HEK293 (cell line): Measurements from ENCODE around the gene MPZL1.

Experiments
- CTCF ChIA-PET: fragments of 350-600 bp; formaldehyde crosslinking; extraction: SDS; loops from one replicate; lab custom pipeline; 2021; ENCODE audit warnings: antibody characterized with exemption; lab: Yijun Ruan, JAX
- POLR2A ChIA-PET: fragments of 300-600 bp; formaldehyde crosslinking; extraction: SDS; loops from one replicate; lab custom pipeline; 2020; ENCODE audit warnings: antibody characterized with exemption, inconsistent platforms; lab: Yijun Ruan, JAX
- H3K27ac ChIP-seq: fragments of 200-500 bp; sonication (Bioruptor generic); 2 replicates; pipeline ENCODE4 v1.5.1; 2014; ENCODE audit warnings: low read depth, low read length, control low read depth, inconsistent platforms; ENCODE audit errors: extremely low read depth
- H3K36me3 ChIP-seq, 2 experiments: fragments of 200-500 bp in 1 of 2; sonication (Bioruptor generic) in 1 of 2; 1 replicate in 1 of 2; 2 replicates in 1 of 2; pipeline ENCODE4 v1.5.1; 2014 to 2017; ENCODE audit warnings: inconsistent platforms in 2 of 2, low read length in 2 of 2; ENCODE audit not compliant: control insufficient read depth in 2 of 2, insufficient read depth in 1 of 2
- H3K4me1 ChIP-seq: fragments of 200-500 bp; sonication (Bioruptor generic); 2 replicates; pipeline ENCODE4 v1.5.1; 2014; ENCODE audit warnings: mild to moderate bottlenecking, low read length, inconsistent platforms; ENCODE audit not compliant: control insufficient read depth, insufficient read depth
- H3K4me3 ChIP-seq: 2 replicates; pipeline ENCODE4 v1.5.1; 2011; ENCODE audit warnings: low read depth, mild to moderate bottlenecking, control low read depth, low read length, moderate library complexity
- H3K9me3 ChIP-seq: fragments of 200-500 bp; sonication (Bioruptor generic); 2 replicates; pipeline ENCODE4 v1.5.1; 2014; ENCODE audit warnings: low read depth, low read length, inconsistent platforms; ENCODE audit not compliant: control insufficient read depth, insufficient read depth
- FEZF1 ChIP-seq: fragments of 450-650 bp; formaldehyde crosslinking; IDR thresholded peaks from 2 replicates; pipeline ENCODE4 v1.5.1; 2016; ENCODE audit warnings: missing biosample characterization, missing genetic modification characterization
- MZF1 ChIP-seq: fragments of 450-650 bp; formaldehyde crosslinking; IDR thresholded peaks from 2 replicates; pipeline ENCODE4 v1.5.1; 2017; ENCODE audit warnings: missing biosample characterization, missing genetic modification characterization, borderline replicate concordance
- OSR2 ChIP-seq: fragments of 450-650 bp; formaldehyde crosslinking; IDR thresholded peaks from 2 replicates; pipeline ENCODE4 v1.5.1; 2016; ENCODE audit warnings: missing biosample characterization, missing genetic modification characterization
- SCRT1 ChIP-seq: fragments of 450-650 bp; formaldehyde crosslinking; IDR thresholded peaks from 2 replicates; pipeline ENCODE4 v1.5.1; 2016; ENCODE audit warnings: missing biosample characterization, missing genetic modification characterization, borderline replicate concordance
- ZBTB17 ChIP-seq: fragments of 450-650 bp; formaldehyde crosslinking; IDR thresholded peaks from 2 replicates; pipeline ENCODE4 v1.5.1; 2016; ENCODE audit warnings: missing biosample characterization, missing genetic modification characterization
- ZFHX2 ChIP-seq: fragments of 450-650 bp; formaldehyde crosslinking; conservative IDR thresholded peaks from 2 replicates; pipeline ENCODE4 v1.5.1; 2016; ENCODE audit warnings: missing biosample characterization, missing genetic modification characterization
- ZFP3 ChIP-seq: fragments of 450-650 bp; formaldehyde crosslinking; IDR thresholded peaks from 2 replicates; pipeline ENCODE4 v1.5.1; 2016; ENCODE audit warnings: low read depth, missing biosample characterization, missing genetic modification characterization
- ZNF157 ChIP-seq: fragments of 450-650 bp; formaldehyde crosslinking; IDR thresholded peaks from 2 replicates; pipeline ENCODE4 v1.5.1; 2016; ENCODE audit warnings: missing biosample characterization, missing genetic modification characterization
- ZNF202 ChIP-seq: fragments of 450-650 bp; formaldehyde crosslinking; IDR thresholded peaks from 2 replicates; pipeline ENCODE4 v1.5.1; 2016; ENCODE audit warnings: missing biosample characterization, missing genetic modification characterization, borderline replicate concordance
- ZNF324 ChIP-seq: fragments of 450-650 bp; formaldehyde crosslinking; IDR thresholded peaks from 2 replicates; pipeline ENCODE4 v1.5.1; 2016; ENCODE audit warnings: missing biosample characterization, missing genetic modification characterization
- ZNF394 ChIP-seq: fragments of 450-650 bp; formaldehyde crosslinking; IDR thresholded peaks from 2 replicates; pipeline ENCODE4 v1.5.1; 2016; ENCODE audit warnings: missing biosample characterization, missing genetic modification characterization, mild to moderate bottlenecking, moderate library complexity, borderline replicate concordance
- ZNF449 ChIP-seq: fragments of 450-650 bp; formaldehyde crosslinking; IDR thresholded peaks from 2 replicates; pipeline ENCODE4 v1.5.1; 2017; ENCODE audit warnings: missing biosample characterization, mild to moderate bottlenecking, missing genetic modification characterization, moderate library complexity
- ZNF473 ChIP-seq: fragments of 450-650 bp; formaldehyde crosslinking; IDR thresholded peaks from 2 replicates; pipeline ENCODE4 v1.5.1; 2017; ENCODE audit warnings: missing biosample characterization, missing genetic modification characterization
- ZNF549 ChIP-seq: fragments of 450-650 bp; IDR thresholded peaks from 2 replicates; pipeline ENCODE4 v1.5.1; 2018; ENCODE audit warnings: missing biosample characterization, missing genetic modification characterization, mild to moderate bottlenecking, inconsistent platforms, moderate library complexity
- ZNF600 ChIP-seq: fragments of 450-650 bp; formaldehyde crosslinking; IDR thresholded peaks from 2 replicates; pipeline ENCODE4 v1.5.1; 2016; ENCODE audit warnings: missing biosample characterization, missing genetic modification characterization
- ZNF623 ChIP-seq: fragments of 450-650 bp; formaldehyde crosslinking; IDR thresholded peaks from 2 replicates; pipeline ENCODE4 v1.5.1; 2016; ENCODE audit warnings: missing biosample characterization, missing genetic modification characterization
- ZNF707 ChIP-seq: fragments of 450-650 bp; formaldehyde crosslinking; IDR thresholded peaks from 2 replicates; pipeline ENCODE4 v1.5.1; 2016; ENCODE audit warnings: missing biosample characterization, missing genetic modification characterization
- ZSCAN5A ChIP-seq: fragments of 450-650 bp; formaldehyde crosslinking; IDR thresholded peaks from 2 replicates; pipeline ENCODE4 v1.5.1; 2016; ENCODE audit warnings: missing biosample characterization, missing genetic modification characterization
- ZXDB ChIP-seq: fragments of 450-650 bp; formaldehyde crosslinking; IDR thresholded peaks from 2 replicates; pipeline ENCODE4 v1.5.1; 2016; ENCODE audit warnings: missing biosample characterization, missing genetic modification characterization
- TF ChIP-seq, protein P1 (sequence below): fragments of 450-650 bp; formaldehyde crosslinking; IDR thresholded peaks from 2 replicates; pipeline ENCODE4 v1.5.1; 2016; ENCODE audit warnings: missing biosample characterization, missing genetic modification characterization
- TF ChIP-seq, protein P2 (sequence below): fragments of 450-650 bp; formaldehyde crosslinking; IDR thresholded peaks from 2 replicates; pipeline ENCODE4 v1.5.1; 2017; ENCODE audit warnings: missing biosample characterization, missing genetic modification characterization

MPZL1 gene

DNA sequence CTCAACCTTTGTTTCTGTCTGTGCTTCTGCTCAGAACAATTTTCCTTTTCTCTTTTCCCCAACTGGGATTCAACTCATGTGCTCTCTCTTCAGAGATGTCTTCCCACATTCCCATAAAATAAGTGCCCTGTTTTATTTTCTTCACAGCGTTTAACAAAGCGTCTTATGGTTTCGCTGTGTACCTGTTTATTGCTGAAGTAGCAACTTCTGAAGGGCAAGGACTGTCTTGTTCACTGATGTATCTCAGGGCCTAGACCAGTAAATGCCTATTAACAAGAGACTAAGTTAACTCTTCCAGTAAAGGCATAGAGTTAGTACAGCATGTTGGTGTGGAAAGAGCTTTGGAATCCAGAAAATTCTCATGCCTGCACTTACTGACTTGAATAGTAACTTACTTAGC lies 42.9 kb upstream of the MPZL1 start:
- no peak overlapping the region for H3K27ac ChIP-seq
- POLR2A ChIA-PET, result no interaction called here
- no peak overlapping the region for H3K4me3 ChIP-seq
- no peaks in the 10 kb centered on the region for H3K36me3 ChIP-seq
- no peak for TF ChIP-seq ZFHX2
- TF ChIP-seq ZNF157 (tag by site-specific recombination), result no peak
- TF ChIP-seq, protein P1, sequence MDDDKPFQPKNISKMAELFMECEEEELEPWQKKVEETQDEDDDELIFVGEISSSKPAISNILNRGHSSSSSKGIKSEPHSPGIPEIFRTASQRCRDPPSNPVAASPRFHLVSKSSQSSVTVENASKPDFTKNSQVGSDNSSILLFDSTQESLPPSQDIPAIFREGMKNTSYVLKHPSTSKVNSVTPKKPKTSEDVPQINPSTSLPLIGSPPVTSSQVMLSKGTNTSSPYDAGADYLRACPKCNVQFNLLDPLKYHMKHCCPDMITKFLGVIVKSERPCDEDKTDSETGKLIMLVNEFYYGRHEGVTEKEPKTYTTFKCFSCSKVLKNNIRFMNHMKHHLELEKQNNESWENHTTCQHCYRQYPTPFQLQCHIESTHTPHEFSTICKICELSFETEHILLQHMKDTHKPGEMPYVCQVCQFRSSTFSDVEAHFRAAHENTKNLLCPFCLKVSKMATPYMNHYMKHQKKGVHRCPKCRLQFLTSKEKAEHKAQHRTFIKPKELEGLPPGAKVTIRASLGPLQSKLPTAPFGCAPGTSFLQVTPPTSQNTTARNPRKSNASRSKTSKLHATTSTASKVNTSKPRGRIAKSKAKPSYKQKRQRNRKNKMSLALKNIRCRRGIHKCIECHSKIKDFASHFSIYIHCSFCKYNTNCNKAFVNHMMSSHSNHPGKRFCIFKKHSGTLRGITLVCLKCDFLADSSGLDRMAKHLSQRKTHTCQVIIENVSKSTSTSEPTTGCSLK (tag by site-specific recombination), result no peak
- no peak for TF ChIP-seq ZFP3
- TF ChIP-seq FEZF1 (tag by site-specific recombination), result no peak
- no peaks in the 10 kb centered on the region for H3K9me3 ChIP-seq
- 0 out of 2 replicates have a peak, but pooled peaks cover 3% of the 10 kb centered on the region for H3K4me1 ChIP-seq
- CTCF ChIA-PET, result interaction anchor here (1.8 kb wide), 1 partner anchor 9 kb away, joined by 10 read pairs; no protein-coding TSS in a partner anchor

DNA sequence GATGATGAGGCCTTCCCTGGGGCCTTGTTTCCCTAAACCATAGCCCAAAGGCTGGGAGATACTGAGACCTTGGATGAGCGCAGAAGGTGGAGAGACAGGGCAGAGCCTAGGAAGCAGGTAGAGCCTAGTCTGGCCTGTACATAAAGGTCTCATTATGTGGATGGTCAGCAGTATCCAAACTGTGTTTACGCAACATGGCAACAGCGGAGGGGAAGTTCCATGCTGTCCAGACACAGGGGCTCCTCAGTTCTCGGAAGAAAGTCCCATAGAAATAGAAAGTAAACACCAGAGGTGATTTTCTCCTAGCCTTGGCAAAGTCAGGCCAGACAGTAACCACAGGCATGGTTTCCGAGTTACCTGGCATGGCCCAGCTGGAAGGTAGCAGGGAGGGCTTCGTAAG lies 42.1 kb upstream of the MPZL1 start:
- no peak overlapping the region for H3K27ac ChIP-seq
- TF ChIP-seq ZNF707 (no peak), ZNF600 (tag by site-specific recombination) (no peak), ZNF473 (tag by site-specific recombination) (no peak)
- POLR2A ChIA-PET, result no interaction called here
- no peak overlapping the region for H3K4me3 ChIP-seq
- H3K36me3 ChIP-seq, result no peaks in the 10 kb centered on the region
- CTCF ChIA-PET, result no interaction called here
- 0 out of 2 replicates have a peak, but pooled peaks cover 3% of the 10 kb centered on the region for H3K4me1 ChIP-seq
- H3K9me3 ChIP-seq, result no peaks in the 10 kb centered on the region

DNA sequence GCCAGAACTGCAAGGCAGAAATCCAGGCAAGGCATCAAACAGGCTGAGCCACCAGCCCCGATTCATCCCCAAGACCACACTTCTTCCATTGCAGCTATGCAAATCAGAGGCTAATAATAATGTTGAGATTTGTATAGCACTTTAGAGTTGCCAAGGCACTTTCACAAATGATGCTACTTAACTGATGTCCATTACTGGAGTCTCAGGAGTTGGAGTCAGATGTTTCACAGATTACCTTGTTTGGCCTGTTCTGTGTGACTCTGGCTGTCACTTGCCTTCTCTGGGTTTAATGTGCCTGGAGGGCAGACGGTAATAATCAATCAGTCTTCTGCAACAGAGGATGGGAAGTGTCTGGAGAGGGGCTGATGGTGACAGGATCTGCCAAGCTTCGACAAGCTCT lies 40.8 kb upstream of the MPZL1 start:
- Histone ChIP-seq H3K4me3 (no peak overlapping the region), H3K4me1 (0 out of 2 replicates have a peak, but pooled peaks cover 3% of the 10 kb centered on the region), H3K36me3 (no peaks in the 10 kb centered on the region), H3K27ac (no peak overlapping the region), H3K9me3 (no peaks in the 10 kb centered on the region)
- POLR2A ChIA-PET, result no interaction called here
- CTCF ChIA-PET, result interaction anchor here (1.2 kb wide), 1 partner anchor 9 kb away, joined by 3 read pairs; no protein-coding TSS in a partner anchor
- TF ChIP-seq ZNF623 (tag by site-specific recombination) (no peak), ZBTB17 (peak; percentile 45)

GRCh38 chr1:167681451-167682098 lies 40.2 kb upstream of the MPZL1 start:
- H3K4me3 ChIP-seq, result no peak overlapping the region
- CTCF ChIA-PET, result interaction anchor here (0.7 to 1.2 kb wide), 2 partner anchors 9 to 882 kb away, joined by 3 read pairs; no protein-coding TSS in a partner anchor
- TF ChIP-seq ZNF549 (tag by site-specific recombination) (no peak), ZNF394 (no peak), ZNF324 (tag by site-specific recombination) (no peak), MZF1 (tag by site-specific recombination) (no peak), OSR2 (tag by site-specific recombination) (no peak), ZXDB (no peak), ZSCAN5A (tag by site-specific recombination) (no peak), ZNF600 (tag by site-specific recombination) (no peak), ZNF449 (tag by site-specific recombination) (no peak), ZNF202 (tag by site-specific recombination) (no peak), SCRT1 (tag by site-specific recombination) (no peak)
- TF ChIP-seq, protein P2, sequence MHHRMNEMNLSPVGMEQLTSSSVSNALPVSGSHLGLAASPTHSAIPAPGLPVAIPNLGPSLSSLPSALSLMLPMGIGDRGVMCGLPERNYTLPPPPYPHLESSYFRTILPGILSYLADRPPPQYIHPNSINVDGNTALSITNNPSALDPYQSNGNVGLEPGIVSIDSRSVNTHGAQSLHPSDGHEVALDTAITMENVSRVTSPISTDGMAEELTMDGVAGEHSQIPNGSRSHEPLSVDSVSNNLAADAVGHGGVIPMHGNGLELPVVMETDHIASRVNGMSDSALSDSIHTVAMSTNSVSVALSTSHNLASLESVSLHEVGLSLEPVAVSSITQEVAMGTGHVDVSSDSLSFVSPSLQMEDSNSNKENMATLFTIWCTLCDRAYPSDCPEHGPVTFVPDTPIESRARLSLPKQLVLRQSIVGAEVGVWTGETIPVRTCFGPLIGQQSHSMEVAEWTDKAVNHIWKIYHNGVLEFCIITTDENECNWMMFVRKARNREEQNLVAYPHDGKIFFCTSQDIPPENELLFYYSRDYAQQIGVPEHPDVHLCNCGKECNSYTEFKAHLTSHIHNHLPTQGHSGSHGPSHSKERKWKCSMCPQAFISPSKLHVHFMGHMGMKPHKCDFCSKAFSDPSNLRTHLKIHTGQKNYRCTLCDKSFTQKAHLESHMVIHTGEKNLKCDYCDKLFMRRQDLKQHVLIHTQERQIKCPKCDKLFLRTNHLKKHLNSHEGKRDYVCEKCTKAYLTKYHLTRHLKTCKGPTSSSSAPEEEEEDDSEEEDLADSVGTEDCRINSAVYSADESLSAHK (tag by site-specific recombination), result no peak

More at GRCh38 chr1:167681451-167682098, 40.2 kb upstream of the MPZL1 start:
- no peaks in the 10 kb centered on the region for H3K36me3 ChIP-seq
- H3K9me3 ChIP-seq, result no peaks in the 10 kb centered on the region
- POLR2A ChIA-PET, result no interaction called here
- H3K4me1 ChIP-seq, result 0 out of 2 replicates have a peak, but pooled peaks cover 3% of the 10 kb centered on the region
- no peak overlapping the region for H3K27ac ChIP-seq
